Measurements from ENCODE around the gene NAA16. TPM values are rescaled to one million over a fixed set of nuclear protein-coding genes. Genes with fewer than 3 reads are reported as not detected.
A peak's percentile ranks its signal among the peaks of the same experiment; 100 is the strongest.
"Not testable (repeated sequence)": the region's sequence is repeated elsewhere in the genome, so short reads cannot be mapped to it uniquely, and the experiment has no call there.

NAA16 gene
- polyA plus RNA-seq (2013, experiment 1 of 4), result 32.5 TPM
- 38.3 TPM for polyA plus RNA-seq (2013, experiment 2 of 4)
- polyA plus RNA-seq (2013, experiment 3 of 4), result 31.2 TPM
- polyA plus RNA-seq (2013, experiment 4 of 4), result 34.1 TPM

DNA sequence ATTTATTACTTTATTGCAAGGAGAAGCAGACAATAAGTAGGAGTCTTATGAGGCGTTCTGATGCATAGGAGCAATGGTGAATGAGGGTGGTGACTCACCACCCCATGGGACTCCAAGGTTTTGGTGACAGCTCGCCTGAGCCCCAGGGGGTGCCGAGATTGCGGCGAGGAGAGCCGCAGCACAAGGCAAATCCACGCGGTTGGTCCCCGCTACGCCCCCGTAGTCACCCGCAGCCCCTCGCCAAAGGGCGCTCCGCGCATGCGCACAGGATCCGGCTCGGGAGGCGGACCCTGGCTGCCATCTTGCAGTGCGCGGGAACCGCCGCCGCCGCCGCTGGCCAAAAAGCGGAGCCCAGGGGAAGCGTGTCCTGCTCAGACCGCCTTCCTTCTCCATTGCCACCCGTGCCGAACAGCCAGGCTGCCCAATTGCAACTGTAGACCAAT lies at the start of gene NAA16:
NAA16 (plus strand) TSS at position 305 of the 443 bp plus-strand sequence. CDS start 262 bp downstream, outside the sequence.
- Histone ChIP-seq H3K27me3 (ENCODE audit: control insufficient read depth, insufficient read depth, low read length, poor library complexity, severe bottlenecking) (no peaks in the 10 kb centered on the region), H3K4me3 (ENCODE audit: insufficient read depth, low read depth, low read length) (peak within 1 kb of the TSS; percentile 99), H3K4me1 (ENCODE audit: control insufficient read depth, insufficient read depth, low read length) (peaks cover 10% of the 10 kb centered on the region), H3K36me3 (ENCODE audit: control insufficient read depth, insufficient read depth, low read length) (no peaks in the 10 kb centered on the region), H3K27ac (ENCODE audit: insufficient read depth, low read depth, low read length, poor library complexity, severe bottlenecking) (peak within 1 kb of the TSS; percentile 88), H3K9me3 (ENCODE audit: control insufficient read depth, low read length) (no peaks in the 10 kb centered on the region)
- WGBS, 2 experiments, result 1% methylated on average over 32 of the region's 32 CpGs

- Histone ChIP-seq H3K4me3 (ENCODE audit: insufficient read depth, low read depth, low read length) (peak within 1 kb of the TSS; percentile 77), H3K9me3 (ENCODE audit: control insufficient read depth, low read length) (no peaks in the 10 kb centered on the region), H3K4me1 (ENCODE audit: control insufficient read depth, insufficient read depth, low read length) (no peaks in the 10 kb centered on the region), H3K27ac (ENCODE audit: insufficient read depth, low read depth, low read length, poor library complexity, severe bottlenecking) (no peak within 1 kb of the TSS), H3K27me3 (ENCODE audit: control insufficient read depth, insufficient read depth, low read length, poor library complexity, severe bottlenecking) (no peaks in the 10 kb centered on the region), H3K36me3 (ENCODE audit: control insufficient read depth, insufficient read depth, low read length) (peaks cover 10% of the 10 kb centered on the region)
- 0 to 2% methylated on average over 31 to 32 of the region's 32 CpGs for WGBS, 2 experiments
Observed at GRCh38 chr13:41263261-41263971, 47.7 kb upstream of the NAA16 start, which contains the start of gene MTRF1. Gene MTRF1, minus strand, starts transcription at chr13:41263576. Its CDS starts 2,669 bp downstream, at chr13:41260907.

- Histone ChIP-seq H3K4me1 (ENCODE audit: control insufficient read depth, insufficient read depth, low read length) (no peaks in the 10 kb centered on the region), H3K36me3 (ENCODE audit: control insufficient read depth, insufficient read depth, low read length) (no peaks in the 10 kb centered on the region), H3K9me3 (ENCODE audit: control insufficient read depth, low read length) (peaks cover 2% of the 10 kb centered on the region), H3K27ac (ENCODE audit: insufficient read depth, low read depth, low read length, poor library complexity, severe bottlenecking) (no peak overlapping the region), H3K27me3 (ENCODE audit: control insufficient read depth, insufficient read depth, low read length, poor library complexity, severe bottlenecking) (no peaks in the 10 kb centered on the region), H3K4me3 (ENCODE audit: insufficient read depth, low read depth, low read length) (no peak overlapping the region)
Observed at GRCh38 chr13:41267106-41267505, 44.0 kb upstream of the NAA16 start.

DNA sequence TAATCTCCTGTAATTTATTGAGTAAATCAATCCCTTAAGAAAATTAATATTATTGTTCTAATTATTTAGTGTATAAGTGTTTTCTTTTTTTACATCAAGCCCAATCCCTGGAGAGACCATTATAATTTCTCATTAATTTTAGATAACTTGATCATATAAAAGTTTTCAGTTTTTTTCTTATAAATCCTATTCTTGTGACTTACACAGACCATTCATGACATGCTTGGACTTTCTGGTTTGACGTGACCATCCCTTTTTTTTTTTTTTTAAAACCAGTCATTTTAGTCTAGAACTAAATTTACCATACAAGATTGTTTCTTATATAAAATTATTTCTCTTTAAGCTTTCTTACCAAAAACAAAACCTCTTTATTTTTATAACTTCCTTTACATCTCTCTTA lies 42.3 kb upstream of the NAA16 start:
- Histone ChIP-seq H3K4me3 (ENCODE audit: insufficient read depth, low read depth, low read length) (no peak overlapping the region), H3K27ac (ENCODE audit: insufficient read depth, low read depth, low read length, poor library complexity, severe bottlenecking) (no peak overlapping the region), H3K36me3 (ENCODE audit: control insufficient read depth, insufficient read depth, low read length) (no peaks in the 10 kb centered on the region), H3K4me1 (ENCODE audit: control insufficient read depth, insufficient read depth, low read length) (no peaks in the 10 kb centered on the region), H3K27me3 (ENCODE audit: control insufficient read depth, insufficient read depth, low read length, poor library complexity, severe bottlenecking) (no peaks in the 10 kb centered on the region), H3K9me3 (ENCODE audit: control insufficient read depth, low read length) (peaks cover 2% of the 10 kb centered on the region)
- 0% methylated on average over 1 of the region's 1 CpG; no CpG with 5 or more reads in 1 of the 2 experiments for WGBS, 2 experiments

GRCh38 chr13:41271456-41272285 lies 39.4 kb upstream of the NAA16 start:
- no peaks in the 10 kb centered on the region for H3K36me3 ChIP-seq (ENCODE audit: control insufficient read depth, insufficient read depth, low read length)
- 91% methylated on average over 6 of the region's 6 CpGs for WGBS, 2 experiments
- H3K27ac ChIP-seq (ENCODE audit: insufficient read depth, low read depth, low read length, poor library complexity, severe bottlenecking), result no peak overlapping the region
- no peaks in the 10 kb centered on the region for H3K27me3 ChIP-seq (ENCODE audit: control insufficient read depth, insufficient read depth, low read length, poor library complexity, severe bottlenecking)
- no peaks in the 10 kb centered on the region for H3K4me1 ChIP-seq (ENCODE audit: control insufficient read depth, insufficient read depth, low read length)
- H3K4me3 ChIP-seq (ENCODE audit: insufficient read depth, low read depth, low read length), result no peak overlapping the region
- H3K9me3 ChIP-seq (ENCODE audit: control insufficient read depth, low read length), result peaks cover 2% of the 10 kb centered on the region

DNA sequence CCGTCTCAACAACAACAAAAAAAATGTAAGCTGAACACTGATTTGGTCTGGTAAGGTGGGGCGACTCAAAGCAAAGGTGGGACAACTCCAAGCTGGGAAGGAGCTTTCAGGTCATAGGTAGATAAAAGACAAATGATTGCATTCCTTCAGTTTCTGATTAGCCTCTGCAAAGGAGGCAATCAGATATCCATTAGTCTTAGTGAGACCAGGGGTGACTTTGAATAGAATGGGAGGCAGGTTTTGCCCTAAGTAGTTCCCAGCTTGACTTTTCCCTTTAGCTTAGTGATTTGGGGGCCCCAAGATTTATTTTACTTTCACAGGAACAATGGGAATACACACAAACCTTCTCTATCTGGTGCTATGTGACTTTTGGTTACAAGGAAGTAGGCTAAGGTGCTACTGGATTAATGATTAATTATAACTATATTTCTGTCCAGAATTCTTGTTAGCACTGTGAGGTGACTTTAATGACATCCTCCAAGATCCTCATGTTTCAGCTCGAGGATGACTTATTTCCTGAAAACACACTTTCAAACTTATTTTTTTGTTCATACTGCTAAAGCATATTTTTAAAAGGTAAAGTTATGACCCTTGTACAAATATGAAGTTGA lies 37.1 kb upstream of the NAA16 start:
- WGBS, 2 experiments, result 95 to 96% methylated on average over 2 to 3 of the region's 3 CpGs
- Histone ChIP-seq H3K27ac (ENCODE audit: insufficient read depth, low read depth, low read length, poor library complexity, severe bottlenecking) (no peak overlapping the region), H3K4me1 (ENCODE audit: control insufficient read depth, insufficient read depth, low read length) (no peaks in the 10 kb centered on the region), H3K27me3 (ENCODE audit: control insufficient read depth, insufficient read depth, low read length, poor library complexity, severe bottlenecking) (no peaks in the 10 kb centered on the region), H3K4me3 (ENCODE audit: insufficient read depth, low read depth, low read length) (no peak overlapping the region), H3K9me3 (ENCODE audit: control insufficient read depth, low read length) (peaks cover 2% of the 10 kb centered on the region), H3K36me3 (ENCODE audit: control insufficient read depth, insufficient read depth, low read length) (no peaks in the 10 kb centered on the region)

DNA sequence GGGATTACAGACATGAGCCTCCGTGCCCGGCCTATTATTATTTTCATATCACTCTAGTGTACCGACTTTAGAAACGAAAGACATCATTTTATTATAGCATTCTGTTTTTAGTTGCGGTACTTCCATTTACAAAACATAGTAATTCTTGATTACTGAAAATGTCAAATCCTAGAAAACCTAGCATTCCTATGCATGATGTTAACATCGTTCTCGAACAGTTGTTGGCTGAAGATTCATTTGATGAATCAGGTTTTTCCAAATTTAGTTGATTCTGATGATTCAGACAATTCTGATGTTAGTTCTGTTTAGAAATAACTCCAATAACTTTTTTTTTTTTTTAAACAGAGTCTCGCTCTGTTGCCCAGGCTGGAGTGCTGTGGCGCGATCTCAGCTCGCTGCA lies 36.2 kb upstream of the NAA16 start:
- no peaks in the 10 kb centered on the region for H3K4me1 ChIP-seq (ENCODE audit: control insufficient read depth, insufficient read depth, low read length)
- H3K9me3 ChIP-seq (ENCODE audit: control insufficient read depth, low read length), result peaks cover 2% of the 10 kb centered on the region
- H3K27me3 ChIP-seq (ENCODE audit: control insufficient read depth, insufficient read depth, low read length, poor library complexity, severe bottlenecking), result no peaks in the 10 kb centered on the region
- H3K27ac ChIP-seq (ENCODE audit: insufficient read depth, low read depth, low read length, poor library complexity, severe bottlenecking), result no peak overlapping the region
- WGBS, 2 experiments, result 95 to 96% methylated on average over 11 of the region's 11 CpGs
- H3K36me3 ChIP-seq (ENCODE audit: control insufficient read depth, insufficient read depth, low read length), result no peaks in the 10 kb centered on the region
- H3K4me3 ChIP-seq (ENCODE audit: insufficient read depth, low read depth, low read length), result no peak overlapping the region

DNA sequence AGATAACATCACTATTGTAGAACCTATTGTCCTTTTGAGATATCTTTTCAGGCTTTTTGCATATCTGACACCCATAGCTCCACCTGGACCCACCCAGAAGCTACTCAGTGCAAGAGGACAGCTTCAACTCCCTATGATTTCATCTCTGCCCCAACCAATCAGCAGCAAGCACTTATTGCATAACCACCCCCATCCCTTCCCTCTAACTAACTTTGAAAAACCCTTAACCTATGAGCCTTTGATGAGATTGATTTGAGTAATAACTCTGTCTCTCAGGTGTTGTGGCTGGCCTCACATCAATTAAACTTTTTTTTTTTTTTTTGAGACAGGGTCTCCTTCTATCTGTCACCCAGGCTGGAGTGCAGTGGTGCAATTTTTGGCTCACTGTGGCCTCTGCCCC lies 34.2 kb upstream of the NAA16 start:
- Histone ChIP-seq H3K27ac (ENCODE audit: insufficient read depth, low read depth, low read length, poor library complexity, severe bottlenecking) (no peak overlapping the region), H3K4me1 (ENCODE audit: control insufficient read depth, insufficient read depth, low read length) (no peaks in the 10 kb centered on the region), H3K4me3 (ENCODE audit: insufficient read depth, low read depth, low read length) (no peak overlapping the region), H3K27me3 (ENCODE audit: control insufficient read depth, insufficient read depth, low read length, poor library complexity, severe bottlenecking) (no peaks in the 10 kb centered on the region), H3K36me3 (ENCODE audit: control insufficient read depth, insufficient read depth, low read length) (no peaks in the 10 kb centered on the region), H3K9me3 (ENCODE audit: control insufficient read depth, low read length) (no peaks in the 10 kb centered on the region)

GRCh38 chr13:41279156-41279555 lies 31.9 kb upstream of the NAA16 start:
- not testable (repeated sequence) for H3K9me3 ChIP-seq (ENCODE audit: control insufficient read depth, low read length); H3K4me3 ChIP-seq (ENCODE audit: insufficient read depth, low read depth, low read length); H3K4me1 ChIP-seq (ENCODE audit: control insufficient read depth, insufficient read depth, low read length); H3K36me3 ChIP-seq (ENCODE audit: control insufficient read depth, insufficient read depth, low read length); H3K27me3 ChIP-seq (ENCODE audit: control insufficient read depth, insufficient read depth, low read length, poor library complexity, severe bottlenecking); H3K27ac ChIP-seq (ENCODE audit: insufficient read depth, low read depth, low read length, poor library complexity, severe bottlenecking)
- WGBS, 2 experiments, result 43 to 45% methylated on average over 2 of the region's 2 CpGs

DNA sequence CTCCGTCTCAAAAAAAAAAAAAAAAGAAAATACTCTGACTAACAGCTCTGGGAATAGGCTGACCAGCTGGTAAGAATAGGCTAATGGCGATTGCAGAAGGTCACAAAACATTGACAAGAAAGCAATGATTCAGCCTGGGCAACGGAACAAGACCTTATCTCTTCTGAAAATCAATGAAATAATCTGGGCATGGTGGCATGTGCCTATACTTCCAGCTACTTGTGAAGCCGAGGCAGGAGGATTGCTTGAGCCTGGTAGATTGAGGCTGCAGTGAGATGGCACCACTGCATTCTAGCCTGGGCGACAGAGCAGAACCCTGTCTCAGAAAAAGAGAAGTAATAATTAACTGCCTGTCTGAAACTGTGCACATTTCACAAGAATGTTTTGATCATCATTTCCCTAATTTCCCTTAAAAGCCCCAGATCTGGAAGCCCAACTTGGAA lies 28.9 kb upstream of the NAA16 start:
- Histone ChIP-seq H3K36me3 (ENCODE audit: control insufficient read depth, insufficient read depth, low read length) (no peaks in the 10 kb centered on the region), H3K4me1 (ENCODE audit: control insufficient read depth, insufficient read depth, low read length) (no peaks in the 10 kb centered on the region), H3K27me3 (ENCODE audit: control insufficient read depth, insufficient read depth, low read length, poor library complexity, severe bottlenecking) (no peaks in the 10 kb centered on the region), H3K9me3 (ENCODE audit: control insufficient read depth, low read length) (no peaks in the 10 kb centered on the region), H3K27ac (ENCODE audit: insufficient read depth, low read depth, low read length, poor library complexity, severe bottlenecking) (no peak overlapping the region), H3K4me3 (ENCODE audit: insufficient read depth, low read depth, low read length) (no peak overlapping the region)
- 92 to 98% methylated on average over 5 of the region's 5 CpGs for WGBS, 2 experiments
